GM19452 (cell line): ENCODE results near the gene SMG9.
"Not testable (repeated sequence)": the region's sequence is repeated elsewhere in the genome, so short reads cannot be mapped to it uniquely, and the experiment has no call there.

ENCODE experiments used
- ATAC-seq: cut with Tn5 transposase; IDR thresholded peaks from one replicate; pipeline ENCODE4 v1.9.1; 2021; ENCODE audit not compliant: unreplicated experiment

Gene SMG9

GRCh38 chr19:43695985-43696704 lies 58.6 kb downstream of the SMG9 start:
- ATAC-seq: no peak

GRCh38 chr19:43694553-43694952 lies 60.2 kb downstream of the SMG9 start:
- ATAC-seq: no peak

GRCh38 chr19:43692877-43693276 lies 61.9 kb downstream of the SMG9 start:
- no peak for ATAC-seq

- ATAC-seq: no peak
Measured at GRCh38 chr19:43692385-43692784, 62.4 kb downstream of the SMG9 start.

- ATAC-seq: no peak
Measured at GRCh38 chr19:43691755-43692154, 63.0 kb downstream of the SMG9 start.

- no peak for ATAC-seq
Measured at GRCh38 chr19:43690890-43691289, 63.9 kb downstream of the SMG9 start.

GRCh38 chr19:43690444-43690843 lies 64.3 kb downstream of the SMG9 start:
- no peak for ATAC-seq

GRCh38 chr19:43688059-43688701 lies 66.6 kb downstream of the SMG9 start:
- ATAC-seq: no peak

- ATAC-seq: no peak
Measured at GRCh38 chr19:43687660-43687997, 67.1 kb downstream of the SMG9 start.

- no peak for ATAC-seq
Measured at GRCh38 chr19:43684326-43684725, 70.4 kb downstream of the SMG9 start.

- no peak for ATAC-seq
Measured at GRCh38 chr19:43683905-43684304, 70.9 kb downstream of the SMG9 start.

- no peak for ATAC-seq
Measured at GRCh38 chr19:43682824-43683661, 71.7 kb downstream of the SMG9 start.

- not testable (repeated sequence) for ATAC-seq
Measured at GRCh38 chr19:43682269-43682668, 72.5 kb downstream of the SMG9 start.

GRCh38 chr19:43681821-43682220 lies 72.9 kb downstream of the SMG9 start:
- no peak for ATAC-seq

- ATAC-seq: no peak
Measured at GRCh38 chr19:43678512-43679261, 76.1 kb downstream of the SMG9 start.
